PFSK-1 (cell line): Measurements from ENCODE around the gene PDE4B.

ENCODE experiments used
- SIN3A ChIP-seq: IDR thresholded peaks from 2 replicates; pipeline ENCODE4 v1.6.1; 2012; ENCODE audit warnings: mild to moderate bottlenecking, low read length, moderate library complexity, borderline replicate concordance; ENCODE audit not compliant: insufficient read depth
- TAF1 ChIP-seq: IDR thresholded peaks from 2 replicates; pipeline ENCODE4 v1.6.1; 2012; ENCODE audit warnings: low read length, control low read depth, borderline replicate concordance; ENCODE audit not compliant: insufficient read depth

DNA sequence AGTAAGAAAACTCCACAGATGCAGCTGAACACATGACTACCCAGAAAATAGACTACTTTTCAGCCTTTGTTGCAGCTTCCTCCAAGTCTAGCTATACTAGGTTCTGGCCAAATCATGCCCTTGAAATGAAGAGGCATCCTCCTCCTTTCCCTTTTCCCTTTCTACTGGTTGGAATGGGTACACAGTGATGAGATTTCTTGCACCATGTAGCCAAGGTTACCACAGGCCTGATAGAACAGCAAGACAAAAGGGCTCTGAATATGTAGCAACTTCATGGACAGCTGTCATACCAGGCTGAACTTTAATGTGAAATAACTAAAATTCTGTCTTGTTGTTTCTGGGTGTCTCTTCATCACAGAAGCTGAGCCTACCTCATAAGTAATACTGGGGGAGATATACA lies 146.5 kb downstream of the PDE4B start:
- TF ChIP-seq TAF1 (no peak), SIN3A (no peak)
